ENCODE results near the gene TBC1D5. TPM values are rescaled to one million over a fixed set of nuclear protein-coding genes. Genes with fewer than 3 reads are reported as not detected.
"Not testable (repeated sequence)": the region's sequence is repeated elsewhere in the genome, so short reads cannot be mapped to it uniquely, and the experiment has no call there.

Gene TBC1D5
- total and polyA plus RNA-seq, 4 donors = 11.8 to 75.5 (median 34.5) TPM

- no peak overlapping the region for H3K27ac ChIP-seq (ENCODE audit: low read depth in 1 of 2, low read length in 2 of 2)
- ATAC-seq (ENCODE audit: low FRiP score) = no peak
- intact Hi-C loops (cut with DNase I) = loop anchor here (5.0 kb wide), 2 partner anchors 102 to 107 kb away; no protein-coding TSS in a partner anchor
- no peak overlapping the region for H3K4me3 ChIP-seq (ENCODE audit: low read length in 2 of 2)
- H3K36me3 ChIP-seq (ENCODE audit: control insufficient read depth in 1 of 2, insufficient read depth in 2 of 2, low read length in 1 of 2) = no peaks in the 10 kb centered on the region
- DNase-seq = no peak
- H3K9me3 ChIP-seq (ENCODE audit: control insufficient read depth, low read length) = no peaks in the 10 kb centered on the region
- H3K4me1 ChIP-seq (ENCODE audit: control insufficient read depth in 1 of 2, insufficient read depth in 2 of 2, low read length in 2 of 2) = no peaks in the 10 kb centered on the region
- WGBS, 2 donors = 94 to 97% methylated on average over 3 of the region's 3 CpGs
- H3K27me3 ChIP-seq (ENCODE audit: control insufficient read depth in 1 of 2, insufficient read depth in 2 of 2, low read length in 1 of 2) = no peaks in the 10 kb centered on the region
These were observed 2.3 kb upstream of the TBC1D5 start for GRCh38 chr3:17744693-17745092.

- H3K36me3 ChIP-seq (ENCODE audit: control insufficient read depth in 1 of 2, insufficient read depth in 2 of 2, low read length in 1 of 2) = no peaks in the 10 kb centered on the region
- 35 to 36% methylated on average over 1 of the region's 1 CpG for WGBS, 2 donors
- no peak overlapping the region for H3K4me3 ChIP-seq (ENCODE audit: low read length in 2 of 2)
- H3K9me3 ChIP-seq (ENCODE audit: control insufficient read depth, low read length) = no peaks in the 10 kb centered on the region
- intact Hi-C loops (cut with DNase I) = loop anchor here (5.0 kb wide), 2 partner anchors 101 to 106 kb away; no protein-coding TSS in a partner anchor
- ATAC-seq (ENCODE audit: low FRiP score) = no peak
- DNase-seq = no peak
- H3K4me1 ChIP-seq (ENCODE audit: control insufficient read depth in 1 of 2, insufficient read depth in 2 of 2, low read length in 2 of 2) = no peaks in the 10 kb centered on the region
- H3K27ac ChIP-seq (ENCODE audit: low read depth in 1 of 2, low read length in 2 of 2) = no peak overlapping the region
- no peaks in the 10 kb centered on the region for H3K27me3 ChIP-seq (ENCODE audit: control insufficient read depth in 1 of 2, insufficient read depth in 2 of 2, low read length in 1 of 2)
These were observed 1.2 kb upstream of the TBC1D5 start for GRCh38 chr3:17743658-17743995.

GRCh38 chr3:17742880-17743657 lies 638 bp upstream of the TBC1D5 start:
- Histone ChIP-seq H3K4me3 (ENCODE audit: low read length in 2 of 2) (peak overlapping the region; percentile 31 to 54), H3K4me1 (ENCODE audit: control insufficient read depth in 1 of 2, insufficient read depth in 2 of 2, low read length in 2 of 2) (no peaks in the 10 kb centered on the region), H3K27me3 (ENCODE audit: control insufficient read depth in 1 of 2, insufficient read depth in 2 of 2, low read length in 1 of 2) (no peaks in the 10 kb centered on the region), H3K9me3 (ENCODE audit: control insufficient read depth, low read length) (no peaks in the 10 kb centered on the region), H3K36me3 (ENCODE audit: control insufficient read depth in 1 of 2, insufficient read depth in 2 of 2, low read length in 1 of 2) (no peaks in the 10 kb centered on the region), H3K27ac (ENCODE audit: low read depth in 1 of 2, low read length in 2 of 2) (peak overlapping the region; percentile 44 to 86)
- ATAC-seq (ENCODE audit: low FRiP score) = no peak
- intact Hi-C loops (cut with DNase I) = loop anchor here (5.0 kb wide), 2 partner anchors 101 to 106 kb away; no protein-coding TSS in a partner anchor
- 1 to 2% methylated on average over 12 of the region's 12 CpGs for WGBS, 2 donors
- DNase-seq = no peak

GRCh38 chr3:17741621-17742101 lies 770 bp downstream of the TBC1D5 start:
- DNase-seq (no peak), ATAC-seq (ENCODE audit: low FRiP score) (no peak)
- WGBS, 2 donors = 0 to 1% methylated on average over 17 of the region's 17 CpGs

GRCh38 chr3:17740721-17741141 lies 1.7 kb downstream of the TBC1D5 start:
- no peaks in the 10 kb centered on the region for H3K9me3 ChIP-seq (ENCODE audit: control insufficient read depth, low read length)
- H3K36me3 ChIP-seq (ENCODE audit: control insufficient read depth in 1 of 2, insufficient read depth in 2 of 2, low read length in 1 of 2) = no peaks in the 10 kb centered on the region
- DNase-seq = no peak
- intact Hi-C loops (cut with DNase I) = loop anchor here (5.0 kb wide), 2 partner anchors 98 to 103 kb away; no protein-coding TSS in a partner anchor
- no peaks in the 10 kb centered on the region for H3K27me3 ChIP-seq (ENCODE audit: control insufficient read depth in 1 of 2, insufficient read depth in 2 of 2, low read length in 1 of 2)
- WGBS, 2 donors = 31 to 41% methylated on average over 3 of the region's 3 CpGs
- no peak overlapping the region for H3K4me3 ChIP-seq (ENCODE audit: low read length in 2 of 2)
- peak overlapping the region; percentile 55 to 77 for H3K27ac ChIP-seq (ENCODE audit: low read depth in 1 of 2, low read length in 2 of 2)
- no peaks in the 10 kb centered on the region for H3K4me1 ChIP-seq (ENCODE audit: control insufficient read depth in 1 of 2, insufficient read depth in 2 of 2, low read length in 2 of 2)
- ATAC-seq (ENCODE audit: low FRiP score) = no peak

More at GRCh38 chr3:17741621-17742101, 770 bp downstream of the TBC1D5 start:
- Histone ChIP-seq H3K27me3 (ENCODE audit: control insufficient read depth in 1 of 2, insufficient read depth in 2 of 2, low read length in 1 of 2) (no peaks in the 10 kb centered on the region), H3K9me3 (ENCODE audit: control insufficient read depth, low read length) (no peaks in the 10 kb centered on the region), H3K36me3 (ENCODE audit: control insufficient read depth in 1 of 2, insufficient read depth in 2 of 2, low read length in 1 of 2) (no peaks in the 10 kb centered on the region), H3K4me1 (ENCODE audit: control insufficient read depth in 1 of 2, insufficient read depth in 2 of 2, low read length in 2 of 2) (no peaks in the 10 kb centered on the region), H3K4me3 (ENCODE audit: low read length in 2 of 2) (peak overlapping the region; percentile 39 to 92), H3K27ac (ENCODE audit: low read depth in 1 of 2, low read length in 2 of 2) (peak overlapping the region; percentile 77 to 91)
- intact Hi-C loops (cut with DNase I) = loop anchor here (5.0 kb wide), 2 partner anchors 99 to 104 kb away; no protein-coding TSS in a partner anchor

GRCh38 chr3:17738921-17739320 lies 3.5 kb downstream of the TBC1D5 start:
- 72 to 82% methylated on average over 2 of the region's 2 CpGs for WGBS, 2 donors
- no peak overlapping the region for H3K4me3 ChIP-seq (ENCODE audit: low read length in 2 of 2)
- ATAC-seq (ENCODE audit: low FRiP score) = no peak

GRCh38 chr3:17738219-17738618 lies 4.2 kb downstream of the TBC1D5 start:
- Histone ChIP-seq H3K9me3 (ENCODE audit: control insufficient read depth, low read length) (no peaks in the 10 kb centered on the region), H3K4me3 (ENCODE audit: low read length in 2 of 2) (no peak overlapping the region), H3K4me1 (ENCODE audit: control insufficient read depth in 1 of 2, insufficient read depth in 2 of 2, low read length in 2 of 2) (no peaks in the 10 kb centered on the region), H3K36me3 (ENCODE audit: control insufficient read depth in 1 of 2, insufficient read depth in 2 of 2, low read length in 1 of 2) (no peaks in the 10 kb centered on the region), H3K27me3 (ENCODE audit: control insufficient read depth in 1 of 2, insufficient read depth in 2 of 2, low read length in 1 of 2) (no peaks in the 10 kb centered on the region), H3K27ac (ENCODE audit: low read depth in 1 of 2, low read length in 2 of 2) (no peak overlapping the region)
- DNase-seq (no peak), ATAC-seq (ENCODE audit: low FRiP score) (no peak)
- intact Hi-C loops (cut with DNase I) = no loop called here
- whole genome bisulfite sequencing, 2 donors = 91% methylated on average over 2 of the region's 2 CpGs

More at GRCh38 chr3:17738921-17739320, 3.5 kb downstream of the TBC1D5 start:
- H3K36me3 ChIP-seq (ENCODE audit: control insufficient read depth in 1 of 2, insufficient read depth in 2 of 2, low read length in 1 of 2) = no peaks in the 10 kb centered on the region
- DNase-seq = no peak
- no peak overlapping the region for H3K27ac ChIP-seq (ENCODE audit: low read depth in 1 of 2, low read length in 2 of 2)
- H3K9me3 ChIP-seq (ENCODE audit: control insufficient read depth, low read length) = no peaks in the 10 kb centered on the region
- H3K4me1 ChIP-seq (ENCODE audit: control insufficient read depth in 1 of 2, insufficient read depth in 2 of 2, low read length in 2 of 2) = no peaks in the 10 kb centered on the region
- intact Hi-C loops (cut with DNase I) = no loop called here
- H3K27me3 ChIP-seq (ENCODE audit: control insufficient read depth in 1 of 2, insufficient read depth in 2 of 2, low read length in 1 of 2) = no peaks in the 10 kb centered on the region

- intact Hi-C loops (cut with DNase I) = no loop called here
- no peaks in the 10 kb centered on the region for H3K27me3 ChIP-seq (ENCODE audit: control insufficient read depth in 1 of 2, insufficient read depth in 2 of 2, low read length in 1 of 2)
- DNase-seq = no peak
- peaks cover 0 to 2% of the 10 kb centered on the region in 2 donors for H3K4me1 ChIP-seq (ENCODE audit: control insufficient read depth in 1 of 2, insufficient read depth in 2 of 2, low read length in 2 of 2)
- ATAC-seq (ENCODE audit: low FRiP score) = no peak
- H3K9me3 ChIP-seq (ENCODE audit: control insufficient read depth, low read length) = no peaks in the 10 kb centered on the region
- no peaks in the 10 kb centered on the region for H3K36me3 ChIP-seq (ENCODE audit: control insufficient read depth in 1 of 2, insufficient read depth in 2 of 2, low read length in 1 of 2)
- H3K4me3 ChIP-seq (ENCODE audit: low read length in 2 of 2) = no peak overlapping the region
- no peak overlapping the region for H3K27ac ChIP-seq (ENCODE audit: low read depth in 1 of 2, low read length in 2 of 2)
These were observed 4.8 kb downstream of the TBC1D5 start for GRCh38 chr3:17737591-17737990.

- H3K9me3 ChIP-seq (ENCODE audit: control insufficient read depth, low read length); H3K4me1 ChIP-seq (ENCODE audit: control insufficient read depth in 1 of 2, insufficient read depth in 2 of 2, low read length in 2 of 2); H3K27me3 ChIP-seq (ENCODE audit: control insufficient read depth in 1 of 2, insufficient read depth in 2 of 2, low read length in 1 of 2); H3K4me3 ChIP-seq (ENCODE audit: low read length in 2 of 2); intact Hi-C loops (cut with DNase I); H3K27ac ChIP-seq (ENCODE audit: low read depth in 1 of 2, low read length in 2 of 2); DNase-seq; ATAC-seq (ENCODE audit: low FRiP score); H3K36me3 ChIP-seq (ENCODE audit: control insufficient read depth in 1 of 2, insufficient read depth in 2 of 2, low read length in 1 of 2): not testable (repeated sequence)
- 98 to 100% methylated on average over 7 of the region's 7 CpGs for WGBS, 2 donors
These were observed 7.1 kb downstream of the TBC1D5 start for GRCh38 chr3:17735362-17735761.

Data from aorta (tissue), 5 donors.